Measurements from ENCODE around the gene DKKL1. TPM values are rescaled to one million over a fixed set of nuclear protein-coding genes. Genes with fewer than 3 reads are reported as not detected.

DKKL1 gene
- total and polyA plus RNA-seq, 2 experiments from 2014 or later = 0.76 to 2.9 TPM

DNA sequence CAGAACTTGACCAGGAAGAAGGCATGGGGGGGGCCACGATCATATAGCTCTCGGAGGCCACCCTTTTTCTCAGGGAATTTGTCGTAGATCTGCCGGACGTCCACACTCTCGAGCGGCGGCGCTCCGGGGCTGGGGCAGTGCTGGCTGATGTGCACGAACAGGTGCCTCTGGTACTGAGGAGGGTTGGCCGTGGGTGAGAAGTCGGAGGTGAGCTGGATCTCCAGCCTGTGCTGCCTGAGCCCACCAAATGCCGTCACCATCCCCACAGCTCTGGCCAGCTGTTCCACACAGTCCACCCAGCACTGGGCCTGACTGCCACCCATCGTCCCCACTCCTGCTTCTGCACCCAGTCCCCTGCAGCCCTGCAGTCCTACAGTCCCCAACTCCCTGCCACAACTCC lies 16.5 kb upstream of the DKKL1 start:
- no peak overlapping the region for H3K27ac Mint-ChIP-seq
- TF ChIP-seq, protein P1, sequence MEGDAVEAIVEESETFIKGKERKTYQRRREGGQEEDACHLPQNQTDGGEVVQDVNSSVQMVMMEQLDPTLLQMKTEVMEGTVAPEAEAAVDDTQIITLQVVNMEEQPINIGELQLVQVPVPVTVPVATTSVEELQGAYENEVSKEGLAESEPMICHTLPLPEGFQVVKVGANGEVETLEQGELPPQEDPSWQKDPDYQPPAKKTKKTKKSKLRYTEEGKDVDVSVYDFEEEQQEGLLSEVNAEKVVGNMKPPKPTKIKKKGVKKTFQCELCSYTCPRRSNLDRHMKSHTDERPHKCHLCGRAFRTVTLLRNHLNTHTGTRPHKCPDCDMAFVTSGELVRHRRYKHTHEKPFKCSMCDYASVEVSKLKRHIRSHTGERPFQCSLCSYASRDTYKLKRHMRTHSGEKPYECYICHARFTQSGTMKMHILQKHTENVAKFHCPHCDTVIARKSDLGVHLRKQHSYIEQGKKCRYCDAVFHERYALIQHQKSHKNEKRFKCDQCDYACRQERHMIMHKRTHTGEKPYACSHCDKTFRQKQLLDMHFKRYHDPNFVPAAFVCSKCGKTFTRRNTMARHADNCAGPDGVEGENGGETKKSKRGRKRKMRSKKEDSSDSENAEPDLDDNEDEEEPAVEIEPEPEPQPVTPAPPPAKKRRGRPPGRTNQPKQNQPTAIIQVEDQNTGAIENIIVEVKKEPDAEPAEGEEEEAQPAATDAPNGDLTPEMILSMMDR (conservative IDR thresholded peaks at IDR 0.05; ENCODE audit: low read depth in 2 of 2) = no peak
- no peak for TF ChIP-seq ZNF331 (CRISPR knock-in tag; IDR thresholded peaks at IDR 0.05; ENCODE audit: low read depth)
- TF ChIP-seq NANOG (IDR thresholded peaks at IDR 0.05; ENCODE audit: borderline replicate concordance) = no peak
- TF ChIP-seq, protein P2, sequence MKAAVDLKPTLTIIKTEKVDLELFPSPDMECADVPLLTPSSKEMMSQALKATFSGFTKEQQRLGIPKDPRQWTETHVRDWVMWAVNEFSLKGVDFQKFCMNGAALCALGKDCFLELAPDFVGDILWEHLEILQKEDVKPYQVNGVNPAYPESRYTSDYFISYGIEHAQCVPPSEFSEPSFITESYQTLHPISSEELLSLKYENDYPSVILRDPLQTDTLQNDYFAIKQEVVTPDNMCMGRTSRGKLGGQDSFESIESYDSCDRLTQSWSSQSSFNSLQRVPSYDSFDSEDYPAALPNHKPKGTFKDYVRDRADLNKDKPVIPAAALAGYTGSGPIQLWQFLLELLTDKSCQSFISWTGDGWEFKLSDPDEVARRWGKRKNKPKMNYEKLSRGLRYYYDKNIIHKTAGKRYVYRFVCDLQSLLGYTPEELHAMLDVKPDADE (IDR thresholded peaks at IDR 0.05) = no peak
- TF ChIP-seq CREB1 (CRISPR knock-in tag; IDR thresholded peaks at IDR 0.05; ENCODE audit: low read depth) = no peak
- TF ChIP-seq STAT1 (IDR thresholded peaks at IDR 0.05; ENCODE audit: unreplicated experiment) = no peak
- no peak for TF ChIP-seq ZNF114 (CRISPR knock-in tag; IDR thresholded peaks at IDR 0.05)
- TF ChIP-seq, protein P3, sequence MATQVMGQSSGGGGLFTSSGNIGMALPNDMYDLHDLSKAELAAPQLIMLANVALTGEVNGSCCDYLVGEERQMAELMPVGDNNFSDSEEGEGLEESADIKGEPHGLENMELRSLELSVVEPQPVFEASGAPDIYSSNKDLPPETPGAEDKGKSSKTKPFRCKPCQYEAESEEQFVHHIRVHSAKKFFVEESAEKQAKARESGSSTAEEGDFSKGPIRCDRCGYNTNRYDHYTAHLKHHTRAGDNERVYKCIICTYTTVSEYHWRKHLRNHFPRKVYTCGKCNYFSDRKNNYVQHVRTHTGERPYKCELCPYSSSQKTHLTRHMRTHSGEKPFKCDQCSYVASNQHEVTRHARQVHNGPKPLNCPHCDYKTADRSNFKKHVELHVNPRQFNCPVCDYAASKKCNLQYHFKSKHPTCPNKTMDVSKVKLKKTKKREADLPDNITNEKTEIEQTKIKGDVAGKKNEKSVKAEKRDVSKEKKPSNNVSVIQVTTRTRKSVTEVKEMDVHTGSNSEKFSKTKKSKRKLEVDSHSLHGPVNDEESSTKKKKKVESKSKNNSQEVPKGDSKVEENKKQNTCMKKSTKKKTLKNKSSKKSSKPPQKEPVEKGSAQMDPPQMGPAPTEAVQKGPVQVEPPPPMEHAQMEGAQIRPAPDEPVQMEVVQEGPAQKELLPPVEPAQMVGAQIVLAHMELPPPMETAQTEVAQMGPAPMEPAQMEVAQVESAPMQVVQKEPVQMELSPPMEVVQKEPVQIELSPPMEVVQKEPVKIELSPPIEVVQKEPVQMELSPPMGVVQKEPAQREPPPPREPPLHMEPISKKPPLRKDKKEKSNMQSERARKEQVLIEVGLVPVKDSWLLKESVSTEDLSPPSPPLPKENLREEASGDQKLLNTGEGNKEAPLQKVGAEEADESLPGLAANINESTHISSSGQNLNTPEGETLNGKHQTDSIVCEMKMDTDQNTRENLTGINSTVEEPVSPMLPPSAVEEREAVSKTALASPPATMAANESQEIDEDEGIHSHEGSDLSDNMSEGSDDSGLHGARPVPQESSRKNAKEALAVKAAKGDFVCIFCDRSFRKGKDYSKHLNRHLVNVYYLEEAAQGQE (IDR thresholded peaks at IDR 0.05; ENCODE audit: unreplicated experiment) = no peak
- TF ChIP-seq POLR2AphosphoS5 (IDR thresholded peaks at IDR 0.05; ENCODE audit: low read depth) = no peak
- no peak for TF ChIP-seq EZH2 (IDR thresholded peaks at IDR 0.05; ENCODE audit: low read depth, unreplicated experiment)
- TF ChIP-seq, protein P4, sequence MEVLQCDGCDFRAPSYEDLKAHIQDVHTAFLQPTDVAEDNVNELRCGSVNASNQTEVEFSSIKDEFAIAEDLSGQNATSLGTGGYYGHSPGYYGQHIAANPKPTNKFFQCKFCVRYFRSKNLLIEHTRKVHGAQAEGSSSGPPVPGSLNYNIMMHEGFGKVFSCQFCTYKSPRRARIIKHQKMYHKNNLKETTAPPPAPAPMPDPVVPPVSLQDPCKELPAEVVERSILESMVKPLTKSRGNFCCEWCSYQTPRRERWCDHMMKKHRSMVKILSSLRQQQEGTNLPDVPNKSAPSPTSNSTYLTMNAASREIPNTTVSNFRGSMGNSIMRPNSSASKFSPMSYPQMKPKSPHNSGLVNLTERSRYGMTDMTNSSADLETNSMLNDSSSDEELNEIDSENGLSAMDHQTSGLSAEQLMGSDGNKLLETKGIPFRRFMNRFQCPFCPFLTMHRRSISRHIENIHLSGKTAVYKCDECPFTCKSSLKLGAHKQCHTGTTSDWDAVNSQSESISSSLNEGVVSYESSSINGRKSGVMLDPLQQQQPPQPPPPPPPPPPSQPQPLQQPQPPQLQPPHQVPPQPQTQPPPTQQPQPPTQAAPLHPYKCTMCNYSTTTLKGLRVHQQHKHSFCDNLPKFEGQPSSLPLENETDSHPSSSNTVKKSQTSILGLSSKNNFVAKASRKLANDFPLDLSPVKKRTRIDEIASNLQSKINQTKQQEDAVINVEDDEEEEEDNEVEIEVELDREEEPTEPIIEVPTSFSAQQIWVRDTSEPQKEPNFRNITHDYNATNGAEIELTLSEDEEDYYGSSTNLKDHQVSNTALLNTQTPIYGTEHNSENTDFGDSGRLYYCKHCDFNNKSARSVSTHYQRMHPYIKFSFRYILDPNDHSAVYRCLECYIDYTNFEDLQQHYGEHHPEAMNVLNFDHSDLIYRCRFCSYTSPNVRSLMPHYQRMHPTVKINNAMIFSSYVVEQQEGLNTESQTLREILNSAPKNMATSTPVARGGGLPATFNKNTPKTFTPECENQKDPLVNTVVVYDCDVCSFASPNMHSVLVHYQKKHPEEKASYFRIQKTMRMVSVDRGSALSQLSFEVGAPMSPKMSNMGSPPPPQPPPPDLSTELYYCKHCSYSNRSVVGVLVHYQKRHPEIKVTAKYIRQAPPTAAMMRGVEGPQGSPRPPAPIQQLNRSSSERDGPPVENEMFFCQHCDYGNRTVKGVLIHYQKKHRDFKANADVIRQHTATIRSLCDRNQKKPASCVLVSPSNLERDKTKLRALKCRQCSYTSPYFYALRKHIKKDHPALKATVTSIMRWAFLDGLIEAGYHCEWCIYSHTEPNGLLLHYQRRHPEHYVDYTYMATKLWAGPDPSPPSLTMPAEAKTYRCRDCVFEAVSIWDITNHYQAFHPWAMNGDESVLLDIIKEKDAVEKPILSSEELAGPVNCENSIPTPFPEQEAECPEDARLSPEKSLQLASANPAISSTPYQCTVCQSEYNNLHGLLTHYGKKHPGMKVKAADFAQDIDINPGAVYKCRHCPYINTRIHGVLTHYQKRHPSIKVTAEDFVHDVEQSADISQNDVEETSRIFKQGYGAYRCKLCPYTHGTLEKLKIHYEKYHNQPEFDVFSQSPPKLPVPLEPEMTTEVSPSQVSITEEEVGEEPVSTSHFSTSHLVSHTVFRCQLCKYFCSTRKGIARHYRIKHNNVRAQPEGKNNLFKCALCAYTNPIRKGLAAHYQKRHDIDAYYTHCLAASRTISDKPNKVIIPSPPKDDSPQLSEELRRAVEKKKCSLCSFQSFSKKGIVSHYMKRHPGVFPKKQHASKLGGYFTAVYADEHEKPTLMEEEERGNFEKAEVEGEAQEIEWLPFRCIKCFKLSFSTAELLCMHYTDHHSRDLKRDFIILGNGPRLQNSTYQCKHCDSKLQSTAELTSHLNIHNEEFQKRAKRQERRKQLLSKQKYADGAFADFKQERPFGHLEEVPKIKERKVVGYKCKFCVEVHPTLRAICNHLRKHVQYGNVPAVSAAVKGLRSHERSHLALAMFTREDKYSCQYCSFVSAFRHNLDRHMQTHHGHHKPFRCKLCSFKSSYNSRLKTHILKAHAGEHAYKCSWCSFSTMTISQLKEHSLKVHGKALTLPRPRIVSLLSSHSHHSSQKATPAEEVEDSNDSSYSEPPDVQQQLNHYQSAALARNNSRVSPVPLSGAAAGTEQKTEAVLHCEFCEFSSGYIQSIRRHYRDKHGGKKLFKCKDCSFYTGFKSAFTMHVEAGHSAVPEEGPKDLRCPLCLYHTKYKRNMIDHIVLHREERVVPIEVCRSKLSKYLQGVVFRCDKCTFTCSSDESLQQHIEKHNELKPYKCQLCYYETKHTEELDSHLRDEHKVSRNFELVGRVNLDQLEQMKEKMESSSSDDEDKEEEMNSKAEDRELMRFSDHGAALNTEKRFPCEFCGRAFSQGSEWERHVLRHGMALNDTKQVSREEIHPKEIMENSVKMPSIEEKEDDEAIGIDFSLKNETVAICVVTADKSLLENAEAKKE (CRISPR knock-in tag; IDR thresholded peaks at IDR 0.05) = no peak
- no peak for TF ChIP-seq EZH2phosphoT487 (IDR thresholded peaks at IDR 0.05; ENCODE audit: unreplicated experiment)
- no peak for TF ChIP-seq JUNB (IDR thresholded peaks at IDR 0.05; ENCODE audit: unreplicated experiment)
- no peak overlapping the region for H3K4me2 ChIP-seq
- peaks cover 6% of the 10 kb centered on the region; the same call in 1 of the 2 replicates for H4K20me1 ChIP-seq (replicated peaks; ENCODE audit: insufficient read depth)
- H3K36me3 Mint-ChIP-seq (ENCODE audit: low read depth) = peaks cover 99% of the 10 kb centered on the region
- no peak overlapping the region for H3K27ac ChIP-seq (ENCODE audit: low read depth)
- peaks cover 15% of the 10 kb centered on the region for H3K27me3 Mint-ChIP-seq (ENCODE audit: insufficient read depth, low read depth, poor library complexity)
- H3K27me3 ChIP-seq (ENCODE audit: insufficient read depth) = no peaks in the 10 kb centered on the region
- H3K4me3 Mint-ChIP-seq = no peak overlapping the region
- H3K4me1 ChIP-seq (ENCODE audit: insufficient read depth) = no peaks in the 10 kb centered on the region
- no peak overlapping the region for H3K4me3 ChIP-seq
- no peak for ATAC-seq
- peaks cover 3% of the 10 kb centered on the region; the same call in 1 of the 3 replicates for H3K9me3 Mint-ChIP-seq
- 0 out of 2 replicates have a peak, but pooled peaks cover 12% of the 10 kb centered on the region for H3F3A ChIP-seq (replicated peaks; ENCODE audit: low read depth)
- no peaks in the 10 kb centered on the region for H3K9me2 ChIP-seq (ENCODE audit: insufficient read depth)
- H3K79me2 ChIP-seq (replicated peaks; ENCODE audit: insufficient read depth) = peaks cover 3% of the 10 kb centered on the region
- no peak for DNase-seq (ENCODE audit: low spot score)
- no peak overlapping the region for H2AFZ ChIP-seq
- H3K36me3 ChIP-seq (ENCODE audit: insufficient read depth) = peaks cover 62% of the 10 kb centered on the region
- peaks cover 6% of the 10 kb centered on the region; the same call in 2 of the 3 replicates for H3K4me1 Mint-ChIP-seq

Measured in GM23338 (cell line).